NB4 (cell line): ENCODE data around the gene ANG.
A peak's percentile ranks its signal among the peaks of the same experiment; 100 is the strongest.

ENCODE experiments used
- MYC ChIP-seq: IDR thresholded peaks from 2 replicates; pipeline ENCODE4 v1.6.1; 2011; ENCODE audit warnings: low read depth, low read length
- TF ChIP-seq, protein P1 (sequence below): IDR thresholded peaks from one replicate; pipeline ENCODE4 v1.5.1; 2012; ENCODE audit warnings: low read depth, low read length
- TF ChIP-seq, protein P2 (sequence below): IDR thresholded peaks from 2 replicates; pipeline ENCODE4 v1.6.1; 2011; ENCODE audit warnings: low read depth, low read length

DNA sequence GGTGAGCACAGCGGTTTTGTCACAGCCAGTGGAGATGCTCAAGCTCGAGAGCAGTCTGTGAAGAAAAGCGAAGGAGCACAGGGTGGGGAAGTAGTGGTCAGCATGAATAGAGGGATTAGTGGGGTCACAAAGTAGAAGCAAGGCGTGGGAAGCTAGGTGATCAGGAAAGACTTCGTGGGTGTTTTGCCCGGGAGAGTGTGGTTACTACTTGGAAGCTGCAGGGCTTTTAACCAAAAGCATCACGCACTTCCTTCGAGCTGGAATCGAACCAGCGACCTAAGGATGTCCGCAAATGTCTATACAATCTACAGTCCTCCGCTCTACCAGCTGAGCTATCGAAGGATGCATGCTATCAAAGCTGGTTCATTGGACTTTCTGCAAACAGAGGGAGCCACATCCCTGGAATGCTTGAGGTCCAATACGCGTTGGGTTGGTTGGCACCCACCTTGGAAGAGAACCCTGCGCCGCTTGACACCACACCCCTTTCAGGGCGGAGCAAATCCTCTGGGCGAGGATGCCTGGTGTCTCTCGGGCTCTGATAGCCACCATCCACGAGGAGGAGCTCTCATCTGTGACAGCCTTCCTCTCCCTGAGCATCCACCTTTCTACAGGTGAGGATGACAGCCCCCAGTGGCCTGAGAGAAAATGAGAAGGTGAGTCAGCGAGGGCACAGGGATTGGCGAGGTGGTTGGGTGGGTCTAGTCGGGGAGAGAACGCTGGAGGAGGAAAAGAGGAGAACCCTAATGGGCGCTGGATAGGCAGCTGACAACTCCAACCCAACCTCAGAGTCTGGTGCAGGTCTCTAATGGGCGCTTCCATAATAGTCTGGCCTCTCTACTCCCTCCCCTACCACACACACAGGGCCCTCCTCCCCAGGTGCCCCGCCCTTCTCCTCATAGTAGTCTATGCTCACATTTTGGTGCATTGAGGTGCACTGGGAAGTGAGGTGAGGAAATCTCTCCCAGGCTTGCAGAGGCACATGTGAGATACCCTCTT lies 31.1 kb upstream of the ANG start:
- TF ChIP-seq, protein P1, sequence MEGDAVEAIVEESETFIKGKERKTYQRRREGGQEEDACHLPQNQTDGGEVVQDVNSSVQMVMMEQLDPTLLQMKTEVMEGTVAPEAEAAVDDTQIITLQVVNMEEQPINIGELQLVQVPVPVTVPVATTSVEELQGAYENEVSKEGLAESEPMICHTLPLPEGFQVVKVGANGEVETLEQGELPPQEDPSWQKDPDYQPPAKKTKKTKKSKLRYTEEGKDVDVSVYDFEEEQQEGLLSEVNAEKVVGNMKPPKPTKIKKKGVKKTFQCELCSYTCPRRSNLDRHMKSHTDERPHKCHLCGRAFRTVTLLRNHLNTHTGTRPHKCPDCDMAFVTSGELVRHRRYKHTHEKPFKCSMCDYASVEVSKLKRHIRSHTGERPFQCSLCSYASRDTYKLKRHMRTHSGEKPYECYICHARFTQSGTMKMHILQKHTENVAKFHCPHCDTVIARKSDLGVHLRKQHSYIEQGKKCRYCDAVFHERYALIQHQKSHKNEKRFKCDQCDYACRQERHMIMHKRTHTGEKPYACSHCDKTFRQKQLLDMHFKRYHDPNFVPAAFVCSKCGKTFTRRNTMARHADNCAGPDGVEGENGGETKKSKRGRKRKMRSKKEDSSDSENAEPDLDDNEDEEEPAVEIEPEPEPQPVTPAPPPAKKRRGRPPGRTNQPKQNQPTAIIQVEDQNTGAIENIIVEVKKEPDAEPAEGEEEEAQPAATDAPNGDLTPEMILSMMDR, result peak; percentile 13
- no peak for TF ChIP-seq MYC
- TF ChIP-seq, protein P2, sequence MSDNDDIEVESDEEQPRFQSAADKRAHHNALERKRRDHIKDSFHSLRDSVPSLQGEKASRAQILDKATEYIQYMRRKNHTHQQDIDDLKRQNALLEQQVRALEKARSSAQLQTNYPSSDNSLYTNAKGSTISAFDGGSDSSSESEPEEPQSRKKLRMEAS, result no peak
